ENCODE data around the gene CPLANE1.
"Not testable (repeated sequence)": the region's sequence is repeated elsewhere in the genome, so short reads cannot be mapped to it uniquely, and the experiment has no call there.

CPLANE1 gene

GRCh38 chr5:37088009-37088408 lies 161.2 kb downstream of the CPLANE1 start:
- peaks cover 14% of the 10 kb centered on the region for H3K36me3 Mint-ChIP-seq (ENCODE audit: low read depth)

GRCh38 chr5:37086466-37087173 lies 162.6 kb downstream of the CPLANE1 start:
- no peak for DNase-seq (ENCODE audit: low spot score)
- peaks cover 3% of the 10 kb centered on the region for H3K4me1 Mint-ChIP-seq (ENCODE audit: low read depth)
- no peak overlapping the region for H3K4me3 Mint-ChIP-seq
- H3K27me3 Mint-ChIP-seq (ENCODE audit: low read depth), result no peaks in the 10 kb centered on the region
- H3K9me3 Mint-ChIP-seq, result peaks cover 14% of the 10 kb centered on the region
- no peak overlapping the region for H3K27ac Mint-ChIP-seq
- H3K36me3 Mint-ChIP-seq (ENCODE audit: low read depth), result peaks cover 20% of the 10 kb centered on the region

More at GRCh38 chr5:37088009-37088408, 161.2 kb downstream of the CPLANE1 start:
- no peak for DNase-seq (ENCODE audit: low spot score)
- Mint-ChIP-seq H3K27ac (no peak overlapping the region), H3K4me1 (ENCODE audit: low read depth) (peaks cover 3% of the 10 kb centered on the region), H3K4me3 (no peak overlapping the region), H3K9me3 (peaks cover 14% of the 10 kb centered on the region), H3K27me3 (ENCODE audit: low read depth) (no peaks in the 10 kb centered on the region)

- not testable (repeated sequence) for H3K27me3 Mint-ChIP-seq (ENCODE audit: low read depth); DNase-seq (ENCODE audit: low spot score); H3K4me1 Mint-ChIP-seq (ENCODE audit: low read depth); H3K4me3 Mint-ChIP-seq; H3K27ac Mint-ChIP-seq
- Mint-ChIP-seq H3K9me3 (peaks cover 13% of the 10 kb centered on the region), H3K36me3 (ENCODE audit: low read depth) (peaks cover 20% of the 10 kb centered on the region)
Measured at GRCh38 chr5:37086026-37086425, 163.2 kb downstream of the CPLANE1 start.

- H3K36me3 Mint-ChIP-seq (ENCODE audit: low read depth), result peaks cover 39% of the 10 kb centered on the region
- DNase-seq (ENCODE audit: low spot score); H3K27me3 Mint-ChIP-seq (ENCODE audit: low read depth): not testable (repeated sequence)
Measured at GRCh38 chr5:37082977-37083376, 166.2 kb downstream of the CPLANE1 start.

GRCh38 chr5:37080697-37081096 lies 168.5 kb downstream of the CPLANE1 start:
- Mint-ChIP-seq H3K4me1 (ENCODE audit: low read depth) (peaks cover 8% of the 10 kb centered on the region), H3K27ac (no peak overlapping the region), H3K4me3 (no peak overlapping the region), H3K36me3 (ENCODE audit: low read depth) (peaks cover 37% of the 10 kb centered on the region), H3K9me3 (peaks cover 7% of the 10 kb centered on the region), H3K27me3 (ENCODE audit: low read depth) (no peaks in the 10 kb centered on the region)
- DNase-seq (ENCODE audit: low spot score), result no peak

More at GRCh38 chr5:37082977-37083376, 166.2 kb downstream of the CPLANE1 start:
- H3K4me3 Mint-ChIP-seq, H3K9me3 Mint-ChIP-seq, H3K27ac Mint-ChIP-seq: not testable (repeated sequence)
- H3K4me1 Mint-ChIP-seq (ENCODE audit: low read depth), result peaks cover 11% of the 10 kb centered on the region

- Mint-ChIP-seq H3K27ac (no peak overlapping the region), H3K27me3 (ENCODE audit: low read depth) (peaks cover 2% of the 10 kb centered on the region), H3K4me3 (no peak overlapping the region), H3K36me3 (ENCODE audit: low read depth) (peaks cover 22% of the 10 kb centered on the region), H3K9me3 (peaks cover 3% of the 10 kb centered on the region), H3K4me1 (ENCODE audit: low read depth) (peaks cover 8% of the 10 kb centered on the region)
- no peak for DNase-seq (ENCODE audit: low spot score)
Measured at GRCh38 chr5:37077146-37077545, 172.0 kb downstream of the CPLANE1 start.

- Mint-ChIP-seq H3K9me3 (peaks cover 3% of the 10 kb centered on the region), H3K27me3 (ENCODE audit: low read depth) (peaks cover 2% of the 10 kb centered on the region), H3K4me3 (no peak overlapping the region), H3K4me1 (ENCODE audit: low read depth) (peaks cover 1% of the 10 kb centered on the region), H3K36me3 (ENCODE audit: low read depth) (peaks cover 16% of the 10 kb centered on the region), H3K27ac (no peak overlapping the region)
- DNase-seq (ENCODE audit: low spot score), result no peak
Measured at GRCh38 chr5:37075399-37075950, 173.7 kb downstream of the CPLANE1 start.

- no peak for DNase-seq (ENCODE audit: low spot score)
- Mint-ChIP-seq H3K27ac (no peak overlapping the region), H3K4me1 (ENCODE audit: low read depth) (no peaks in the 10 kb centered on the region), H3K27me3 (ENCODE audit: low read depth) (peaks cover 2% of the 10 kb centered on the region), H3K36me3 (ENCODE audit: low read depth) (no peaks in the 10 kb centered on the region), H3K4me3 (no peak overlapping the region), H3K9me3 (no peaks in the 10 kb centered on the region)
Measured at GRCh38 chr5:37071901-37072581, 177.1 kb downstream of the CPLANE1 start.

GRCh38 chr5:37071487-37071886 lies 177.7 kb downstream of the CPLANE1 start:
- Mint-ChIP-seq H3K27me3 (ENCODE audit: low read depth) (peaks cover 2% of the 10 kb centered on the region), H3K4me3 (no peak overlapping the region), H3K9me3 (no peaks in the 10 kb centered on the region), H3K4me1 (ENCODE audit: low read depth) (no peaks in the 10 kb centered on the region), H3K27ac (no peak overlapping the region), H3K36me3 (ENCODE audit: low read depth) (no peaks in the 10 kb centered on the region)
- DNase-seq (ENCODE audit: low spot score), result no peak

GRCh38 chr5:37064442-37064841 lies 184.7 kb downstream of the CPLANE1 start:
- Mint-ChIP-seq H3K27me3 (ENCODE audit: low read depth) (no peaks in the 10 kb centered on the region), H3K9me3 (no peaks in the 10 kb centered on the region), H3K27ac (no peak overlapping the region), H3K36me3 (ENCODE audit: low read depth) (peaks cover 32% of the 10 kb centered on the region), H3K4me3 (no peak overlapping the region), H3K4me1 (ENCODE audit: low read depth) (no peaks in the 10 kb centered on the region)
- no peak for DNase-seq (ENCODE audit: low spot score)

- H3K4me1 Mint-ChIP-seq (ENCODE audit: low read depth), result no peaks in the 10 kb centered on the region
- DNase-seq (ENCODE audit: low spot score), result no peak
- H3K9me3 Mint-ChIP-seq, result no peaks in the 10 kb centered on the region
- no peak overlapping the region for H3K27ac Mint-ChIP-seq
- no peaks in the 10 kb centered on the region for H3K27me3 Mint-ChIP-seq (ENCODE audit: low read depth)
- no peak overlapping the region for H3K4me3 Mint-ChIP-seq
- peaks cover 37% of the 10 kb centered on the region for H3K36me3 Mint-ChIP-seq (ENCODE audit: low read depth)
Measured at GRCh38 chr5:37063739-37064138, 185.4 kb downstream of the CPLANE1 start.

GRCh38 chr5:37060030-37060429 lies 189.1 kb downstream of the CPLANE1 start:
- Mint-ChIP-seq H3K9me3 (no peaks in the 10 kb centered on the region), H3K36me3 (ENCODE audit: low read depth) (peaks cover 55% of the 10 kb centered on the region), H3K27ac (no peak overlapping the region), H3K4me1 (ENCODE audit: low read depth) (peaks cover 22% of the 10 kb centered on the region), H3K27me3 (ENCODE audit: low read depth) (no peaks in the 10 kb centered on the region), H3K4me3 (no peak overlapping the region)
- DNase-seq (ENCODE audit: low spot score), result no peak

- Mint-ChIP-seq H3K27ac (peak overlapping the region; percentile 55), H3K36me3 (ENCODE audit: low read depth) (peaks cover 51% of the 10 kb centered on the region)
Measured at GRCh38 chr5:37056762-37057161, 192.4 kb downstream of the CPLANE1 start.

More at GRCh38 chr5:37056762-37057161, 192.4 kb downstream of the CPLANE1 start:
- H3K9me3 Mint-ChIP-seq, result no peaks in the 10 kb centered on the region
- H3K27me3 Mint-ChIP-seq (ENCODE audit: low read depth), result no peaks in the 10 kb centered on the region
- H3K4me1 Mint-ChIP-seq (ENCODE audit: low read depth), result peaks cover 22% of the 10 kb centered on the region
- DNase-seq (ENCODE audit: low spot score), result no peak
- H3K4me3 Mint-ChIP-seq, result no peak overlapping the region
